GM18951 (cell line): ENCODE measurements around the gene RBM23.

Experiments used
- POLR2A ChIP-seq: IDR thresholded peaks from 4 replicates; pipeline ENCODE4 v1.6.1; 2011; ENCODE audit warnings: mild to moderate bottlenecking; ENCODE audit not compliant: insufficient read length, insufficient read depth; ENCODE audit errors: extremely low read depth
- in situ Hi-C: fragments of 300-500 bp; cut with MboI; formaldehyde crosslinking; loops from one replicate; pipeline ENCODE4 v1.12.0; 2022; ENCODE audit warnings: low sequenced_read_pairs, mixed read lengths, inconsistent platforms; ENCODE audit not compliant: unreplicated experiment

RBM23 gene

GRCh38 chr14:22886500-22887259 lies 32.3 kb downstream of the RBM23 start:
- in situ Hi-C loops: no loop called here
- peak; percentile 81 for TF ChIP-seq POLR2A

GRCh38 chr14:22885975-22886374 lies 33.0 kb downstream of the RBM23 start:
- TF ChIP-seq POLR2A: no peak
- in situ Hi-C loops: no loop called here

- in situ Hi-C loops: no loop called here
- no peak for TF ChIP-seq POLR2A
These were observed 34.0 kb downstream of the RBM23 start for GRCh38 chr14:22884738-22885523.

- TF ChIP-seq POLR2A: no peak
- in situ Hi-C loops: no loop called here
These were observed 34.7 kb downstream of the RBM23 start for GRCh38 chr14:22884076-22884737.

GRCh38 chr14:22883173-22883976 lies 35.6 kb downstream of the RBM23 start, which contains the start of gene REM2:
Gene REM2 (plus strand): TSS chr14:22883222. CDS start chr14:22883288, 66 bp downstream.
- no peak for TF ChIP-seq POLR2A
- in situ Hi-C loops: no loop called here

GRCh38 chr14:22882529-22883172 lies 36.3 kb downstream of the RBM23 start:
- TF ChIP-seq POLR2A: no peak
- in situ Hi-C loops: no loop called here

GRCh38 chr14:22882064-22882463 lies 36.9 kb downstream of the RBM23 start:
- TF ChIP-seq POLR2A: no peak
- in situ Hi-C loops: no loop called here

- no peak for TF ChIP-seq POLR2A
- in situ Hi-C loops: no loop called here
These were observed 40.4 kb downstream of the RBM23 start for GRCh38 chr14:22878271-22879246.

- in situ Hi-C loops: no loop called here
- TF ChIP-seq POLR2A: no peak
These were observed 41.9 kb downstream of the RBM23 start for GRCh38 chr14:22877000-22877501.

GRCh38 chr14:22875748-22876319 lies 43.1 kb downstream of the RBM23 start:
- no peak for TF ChIP-seq POLR2A
- in situ Hi-C loops: no loop called here
